Lower leg skin (tissue), 4 donors: ENCODE data around the gene TNFRSF1A. TPM values are rescaled to one million over a fixed set of nuclear protein-coding genes. Genes with fewer than 3 reads are reported as not detected.

Experiments
- DNase-seq, 2 donors: peaks; one replicate each; pipeline ENCODE4 v3.0.0-alpha.2; 2019; ENCODE audit warnings: low spot score in 2 of 2
- H3K4me3 ChIP-seq: fragments of 200-600 bp; sonication (generic); 2 replicates; pipeline ENCODE4 v1.5.1; 2017; ENCODE audit warnings: mild to moderate bottlenecking, low read depth; ENCODE audit not compliant: poor library complexity, severe bottlenecking
- POLR2A ChIP-seq, 2 donors: fragments of 450-650 bp; IDR thresholded peaks; one replicate each; pipeline ENCODE4 v1.6.1; 2016 to 2017; ENCODE audit warnings: antibody characterized with exemption in 2 of 2, mild to moderate bottlenecking in 1 of 2, moderate library complexity in 1 of 2
- WGBS, 2 donors: methylation state at CpG; one replicate each; pipeline ENCODE4 v1.1.5; 2018; 5-methylcytosine and 5-hydroxymethylcytosine counted together
- intact Hi-C: fragments of 100-400 bp; cut with DNase I; formaldehyde crosslinking; loops from one replicate; pipeline ENCODE4 v1.15.0; 2023; ENCODE audit warnings: low total_unique reads
- total RNA-seq, 4 donors: library from RNA; depleted of rRNA; stranded (reverse); fragments of >200 nt; gene quantifications; one replicate each; pipeline ENCODE4 v1.1.0, GENCODE V29; 2016
- TF ChIP-seq, protein P1 (sequence below), 3 donors: fragments of 450-650 bp; IDR thresholded peaks; one replicate each; pipeline ENCODE4 v1.5.1; 2016; ENCODE audit warnings: antibody characterized with exemption in 3 of 3, mild to moderate bottlenecking in 3 of 3, moderate library complexity in 2 of 3

The TNFRSF1A gene
- total RNA-seq, 4 donors from 2014 or later: 104 to 252 (median 186) TPM

DNA sequence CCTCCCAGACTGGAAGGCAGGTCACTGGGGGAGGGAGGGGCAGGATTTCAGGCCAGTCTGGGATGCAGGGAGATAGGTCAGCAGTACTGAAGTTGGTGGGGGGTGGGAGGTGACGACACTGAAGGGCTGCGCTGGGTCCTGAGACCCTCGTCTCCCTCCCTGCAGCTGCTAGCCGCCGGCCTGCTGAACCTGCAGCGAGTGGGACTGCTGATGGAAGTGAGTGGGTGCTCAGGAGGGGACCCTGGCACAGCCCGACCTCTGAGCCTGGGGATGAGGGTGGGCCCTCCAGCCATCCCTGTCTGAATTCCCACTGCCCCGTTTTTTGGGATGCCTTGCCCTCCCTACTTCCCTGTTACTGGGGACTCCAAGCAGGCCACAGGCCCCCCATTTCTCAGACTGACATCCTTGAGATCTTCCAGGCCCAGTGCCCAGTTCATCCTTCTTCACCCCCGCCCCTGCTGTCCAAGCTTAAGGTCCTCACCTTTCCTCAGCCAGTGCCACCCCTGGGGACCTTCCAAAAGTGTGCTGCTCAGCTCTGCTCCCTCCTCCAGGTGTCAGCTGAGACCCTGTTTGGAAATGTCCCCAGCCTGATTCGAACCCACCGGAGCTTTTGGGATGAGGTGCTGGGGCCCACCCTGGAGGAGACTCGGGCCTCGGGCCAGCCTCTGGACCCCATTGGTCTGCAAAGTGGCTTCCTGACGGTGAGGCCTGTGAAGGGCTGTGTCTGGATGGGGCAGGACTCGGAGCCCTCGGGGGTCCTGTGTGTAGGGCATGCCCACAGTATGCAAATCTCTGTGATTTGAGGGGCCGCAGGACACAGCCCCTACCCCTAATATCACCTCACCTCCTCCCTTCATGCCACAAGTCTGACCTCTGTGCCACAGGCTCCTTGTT, 25.9 kb downstream of the TNFRSF1A start:
- no peak overlapping the region for H3K4me3 ChIP-seq
- no peak for DNase-seq
- intact Hi-C loops: no loop called here
- TF ChIP-seq, protein P1, sequence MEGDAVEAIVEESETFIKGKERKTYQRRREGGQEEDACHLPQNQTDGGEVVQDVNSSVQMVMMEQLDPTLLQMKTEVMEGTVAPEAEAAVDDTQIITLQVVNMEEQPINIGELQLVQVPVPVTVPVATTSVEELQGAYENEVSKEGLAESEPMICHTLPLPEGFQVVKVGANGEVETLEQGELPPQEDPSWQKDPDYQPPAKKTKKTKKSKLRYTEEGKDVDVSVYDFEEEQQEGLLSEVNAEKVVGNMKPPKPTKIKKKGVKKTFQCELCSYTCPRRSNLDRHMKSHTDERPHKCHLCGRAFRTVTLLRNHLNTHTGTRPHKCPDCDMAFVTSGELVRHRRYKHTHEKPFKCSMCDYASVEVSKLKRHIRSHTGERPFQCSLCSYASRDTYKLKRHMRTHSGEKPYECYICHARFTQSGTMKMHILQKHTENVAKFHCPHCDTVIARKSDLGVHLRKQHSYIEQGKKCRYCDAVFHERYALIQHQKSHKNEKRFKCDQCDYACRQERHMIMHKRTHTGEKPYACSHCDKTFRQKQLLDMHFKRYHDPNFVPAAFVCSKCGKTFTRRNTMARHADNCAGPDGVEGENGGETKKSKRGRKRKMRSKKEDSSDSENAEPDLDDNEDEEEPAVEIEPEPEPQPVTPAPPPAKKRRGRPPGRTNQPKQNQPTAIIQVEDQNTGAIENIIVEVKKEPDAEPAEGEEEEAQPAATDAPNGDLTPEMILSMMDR (IDR thresholded peaks at IDR 0.05): no peak
- TF ChIP-seq POLR2A (IDR thresholded peaks at IDR 0.05): no peak
- WGBS, 2 donors: 89 to 93% methylated on average over 16 to 17 of the region's 17 CpGs

DNA sequence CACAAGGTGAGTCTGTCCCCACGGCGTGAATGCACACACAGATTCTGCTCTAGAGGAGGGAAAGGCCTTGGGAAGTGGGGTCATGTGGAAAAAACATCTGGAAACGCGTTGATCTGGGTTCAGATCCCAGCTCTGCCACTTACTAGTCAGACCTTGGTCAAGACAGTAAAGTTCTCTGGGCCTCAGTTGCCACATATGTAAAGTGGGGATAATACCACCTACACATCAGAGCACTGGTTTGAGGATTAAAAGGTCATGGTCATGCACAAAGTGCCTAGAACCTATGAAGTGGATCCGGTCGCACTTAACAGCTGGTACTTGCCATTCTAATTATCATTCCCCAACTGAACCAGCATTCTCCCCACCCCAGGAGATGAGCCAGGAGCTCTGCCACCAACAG, 26.7 kb downstream of the TNFRSF1A start:
- DNase-seq: no peak

DNA sequence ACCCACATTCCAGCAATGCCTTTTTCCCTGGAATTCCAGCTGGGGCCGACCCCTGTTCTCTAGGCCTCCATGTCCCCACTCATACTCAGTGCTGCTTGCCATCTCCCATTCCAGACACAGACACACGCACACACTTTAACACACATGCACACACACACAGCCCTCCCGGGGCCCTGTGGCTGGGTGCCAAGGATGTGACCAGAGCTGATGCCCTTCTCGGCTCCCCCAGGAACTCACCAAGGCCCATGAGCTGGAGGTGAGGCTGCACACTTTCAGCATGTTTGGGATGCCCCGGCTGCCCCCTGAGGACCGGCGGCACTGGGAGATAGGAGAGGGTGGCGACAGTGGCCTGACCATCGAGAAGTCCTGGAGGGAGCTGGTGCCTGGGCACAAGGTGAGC, 27.1 kb downstream of the TNFRSF1A start:
- no peak overlapping the region for H3K4me3 ChIP-seq
- intact Hi-C loops: no loop called here
- TF ChIP-seq, protein P1 (IDR thresholded peaks at IDR 0.05): no peak
- no peak for TF ChIP-seq POLR2A (IDR thresholded peaks at IDR 0.05)
- WGBS, 2 donors: 87 to 90% methylated on average over 9 of the region's 9 CpGs
- DNase-seq: no peak

More for the DNA sequence above, 26.7 kb downstream of the TNFRSF1A start:
- intact Hi-C loops: no loop called here
- WGBS, 2 donors: 84 to 85% methylated on average over 6 of the region's 6 CpGs
- H3K4me3 ChIP-seq: no peak overlapping the region
- TF ChIP-seq POLR2A (IDR thresholded peaks at IDR 0.05): no peak
- TF ChIP-seq, protein P1 (IDR thresholded peaks at IDR 0.05): no peak

DNA sequence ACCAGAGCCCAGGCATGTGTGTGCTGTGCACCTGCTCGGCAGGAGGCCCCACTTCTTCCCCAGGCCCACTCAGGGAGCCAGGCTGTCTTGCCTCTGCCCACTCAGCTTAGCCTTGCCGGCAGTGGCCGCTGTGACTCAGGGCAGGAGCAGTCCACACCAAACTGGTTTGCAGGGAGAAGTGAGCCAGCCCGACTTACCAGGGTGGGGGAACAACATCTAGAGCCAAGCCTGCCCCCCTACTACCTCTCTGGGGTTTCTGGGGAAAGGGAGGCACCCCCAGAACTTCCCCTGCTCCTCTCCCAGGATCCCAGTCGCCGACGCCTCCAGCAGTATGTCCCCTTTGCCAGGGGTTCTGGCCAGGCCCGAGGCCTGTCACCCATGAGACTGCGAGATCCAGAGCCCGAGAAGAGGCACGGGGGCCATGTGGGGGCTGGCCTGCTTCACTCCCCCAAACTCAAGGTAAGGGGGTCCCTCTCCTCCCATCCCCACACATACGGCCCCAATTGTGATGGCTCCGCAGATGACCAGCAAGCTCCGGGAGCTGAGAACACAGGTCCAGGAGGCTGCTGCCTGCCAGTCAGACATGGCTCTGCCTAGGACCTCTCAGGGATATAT, 28.4 kb downstream of the TNFRSF1A start:
- intact Hi-C loops: no loop called here
- DNase-seq: no peak
- no peak overlapping the region for H3K4me3 ChIP-seq
- TF ChIP-seq, protein P1 (IDR thresholded peaks at IDR 0.05): no peak
- TF ChIP-seq POLR2A (IDR thresholded peaks at IDR 0.05): no peak
- 74 to 80% methylated on average over 10 to 12 of the region's 14 CpGs for WGBS, 2 donors

DNA sequence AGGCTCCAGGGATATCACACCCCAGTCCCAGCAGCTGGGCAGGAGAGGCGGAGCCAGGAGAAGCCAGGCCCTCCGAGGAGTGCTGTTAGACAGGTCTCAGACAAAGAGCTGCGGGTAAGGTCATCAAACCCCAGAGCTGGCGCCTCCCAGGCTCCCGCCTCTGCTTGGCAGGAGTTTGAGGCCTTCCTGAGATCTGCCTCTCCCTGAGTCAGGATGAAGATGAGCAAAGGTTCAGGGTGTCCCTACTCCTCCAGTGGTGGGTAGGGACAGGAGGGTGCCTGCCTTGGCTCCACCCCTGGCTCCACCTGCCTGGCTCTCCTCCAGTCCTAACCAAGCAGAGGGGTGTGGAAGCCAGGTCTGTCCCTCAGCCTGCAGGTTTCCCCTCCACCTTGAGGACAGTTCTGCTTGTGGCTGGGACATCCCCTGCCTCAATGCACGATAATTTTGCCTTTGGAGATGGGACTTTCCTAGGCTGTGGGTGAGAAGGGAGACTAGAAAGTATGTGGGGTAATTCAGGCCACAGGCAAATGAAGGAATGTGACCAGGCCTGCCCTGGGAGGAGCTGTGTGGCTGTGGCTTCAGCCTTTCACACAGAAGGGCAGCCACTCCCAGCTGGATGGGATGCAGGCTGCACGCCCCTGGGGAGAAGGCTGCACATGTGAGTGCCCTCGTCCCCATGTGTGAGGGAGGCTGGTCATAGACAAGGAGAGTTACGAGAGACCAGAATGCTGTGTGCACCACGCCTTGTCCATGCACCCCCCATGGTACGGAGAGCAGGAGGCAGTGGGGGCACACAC, 29.1 kb downstream of the TNFRSF1A start:
- intact Hi-C loops: no loop called here
- H3K4me3 ChIP-seq: no peak overlapping the region
- no peak for TF ChIP-seq POLR2A (IDR thresholded peaks at IDR 0.05)
- TF ChIP-seq, protein P1 (IDR thresholded peaks at IDR 0.05): no peak
- 39 to 47% methylated on average over 7 to 11 of the region's 11 CpGs for WGBS, 2 donors
- peak in 1 of 2 donors; percentile 66 for DNase-seq
